ENCODE measurements around the gene ZNF106.

GRCh38 chr15:42503825-42504224, 12.9 kb upstream of the ZNF106 start:
- TF ChIP-seq, protein P1, sequence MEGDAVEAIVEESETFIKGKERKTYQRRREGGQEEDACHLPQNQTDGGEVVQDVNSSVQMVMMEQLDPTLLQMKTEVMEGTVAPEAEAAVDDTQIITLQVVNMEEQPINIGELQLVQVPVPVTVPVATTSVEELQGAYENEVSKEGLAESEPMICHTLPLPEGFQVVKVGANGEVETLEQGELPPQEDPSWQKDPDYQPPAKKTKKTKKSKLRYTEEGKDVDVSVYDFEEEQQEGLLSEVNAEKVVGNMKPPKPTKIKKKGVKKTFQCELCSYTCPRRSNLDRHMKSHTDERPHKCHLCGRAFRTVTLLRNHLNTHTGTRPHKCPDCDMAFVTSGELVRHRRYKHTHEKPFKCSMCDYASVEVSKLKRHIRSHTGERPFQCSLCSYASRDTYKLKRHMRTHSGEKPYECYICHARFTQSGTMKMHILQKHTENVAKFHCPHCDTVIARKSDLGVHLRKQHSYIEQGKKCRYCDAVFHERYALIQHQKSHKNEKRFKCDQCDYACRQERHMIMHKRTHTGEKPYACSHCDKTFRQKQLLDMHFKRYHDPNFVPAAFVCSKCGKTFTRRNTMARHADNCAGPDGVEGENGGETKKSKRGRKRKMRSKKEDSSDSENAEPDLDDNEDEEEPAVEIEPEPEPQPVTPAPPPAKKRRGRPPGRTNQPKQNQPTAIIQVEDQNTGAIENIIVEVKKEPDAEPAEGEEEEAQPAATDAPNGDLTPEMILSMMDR (IDR thresholded peaks at IDR 0.05) = no peak
- TF ChIP-seq POLR2A (IDR thresholded peaks at IDR 0.05) = no peak

Measured in adrenal gland (tissue), 5 donors.